ENCODE data around the gene PLXNA3.
A peak's percentile ranks its signal among the peaks of the same experiment; 100 is the strongest.

The PLXNA3 gene

GRCh38 chrX:154515090-154515965 is 57.2 kb downstream of the PLXNA3 start:
- TF ChIP-seq CTCF (IDR thresholded peaks at IDR 0.05; ENCODE audit: low read depth, low read length): no peak
- peak overlapping the region; percentile 60 to 66 for H3K4me3 ChIP-seq (replicated peaks in 1 of 2; ENCODE audit: low read depth in 2 of 2, low read length in 2 of 2)
- no peak for DNase-seq (ENCODE audit: low read depth in 2 of 2)

- DNase-seq (ENCODE audit: low read depth in 2 of 2): peak; percentile 86 to 94
- no peak for TF ChIP-seq CTCF (IDR thresholded peaks at IDR 0.05; ENCODE audit: low read depth, low read length)
- H3K4me3 ChIP-seq (replicated peaks in 1 of 2; ENCODE audit: low read depth in 2 of 2, low read length in 2 of 2): peak within 1 kb of the TSS; percentile 60 to 66
These were observed 58.0 kb downstream of the PLXNA3 start, which contains the start of gene FAM3A for GRCh38 chrX:154515966-154516655. Gene FAM3A, minus strand, starts transcription at chrX:154516232. Its CDS starts 460 bp downstream, at chrX:154515772.

- H3K4me3 ChIP-seq (replicated peaks in 1 of 2; ENCODE audit: low read depth in 2 of 2, low read length in 2 of 2): peak overlapping the region; percentile 11 to 48
- DNase-seq (ENCODE audit: low read depth in 2 of 2): peak; percentile 61 to 92
- no peak for TF ChIP-seq CTCF (IDR thresholded peaks at IDR 0.05; ENCODE audit: low read depth, low read length)
These were observed 58.6 kb downstream of the PLXNA3 start for GRCh38 chrX:154516656-154517100.

GRCh38 chrX:154517101-154517781 is 59.2 kb downstream of the PLXNA3 start:
- H3K4me3 ChIP-seq (replicated peaks in 1 of 2; ENCODE audit: low read depth in 2 of 2, low read length in 2 of 2): peak overlapping the region in 1 of 2 donors; percentile 11
- peak in 1 of 2 donors; percentile 46 for DNase-seq (ENCODE audit: low read depth in 2 of 2)
- TF ChIP-seq CTCF (IDR thresholded peaks at IDR 0.05; ENCODE audit: low read depth, low read length): no peak

- no peak for TF ChIP-seq CTCF (IDR thresholded peaks at IDR 0.05; ENCODE audit: low read depth, low read length)
- no peak overlapping the region for H3K4me3 ChIP-seq (replicated peaks in 1 of 2; ENCODE audit: low read depth in 2 of 2, low read length in 2 of 2)
- no peak for DNase-seq (ENCODE audit: low read depth in 2 of 2)
These were observed 61.3 kb downstream of the PLXNA3 start for GRCh38 chrX:154519389-154519788.

GRCh38 chrX:154525606-154526490 is 67.8 kb downstream of the PLXNA3 start:
- no peak for TF ChIP-seq CTCF (IDR thresholded peaks at IDR 0.05; ENCODE audit: low read depth, low read length)
- H3K4me3 ChIP-seq (replicated peaks in 1 of 2; ENCODE audit: low read depth in 2 of 2, low read length in 2 of 2): no peak overlapping the region
- DNase-seq (ENCODE audit: low read depth in 2 of 2): no peak

All from cardiac fibroblast (primary cell).